Parathyroid adenoma (tissue), 2 donors: ENCODE results near the gene ERCC8.

Source experiments
- H2AFZ ChIP-seq: fragments of 300-600 bp; sonication (generic); one replicate; pipeline ENCODE4 v1.7.0; 2017; ENCODE audit warnings: antibody characterized with exemption, mild to moderate bottlenecking
- H3K27ac ChIP-seq: fragments of 300-600 bp; sonication (generic); one replicate; pipeline ENCODE4 v1.7.0; 2017
- H3K27me3 ChIP-seq: fragments of 300-600 bp; sonication (generic); one replicate; pipeline ENCODE4 v1.7.0; 2017; ENCODE audit warnings: low read length; ENCODE audit not compliant: control insufficient read depth, insufficient read depth
- H3K36me3 ChIP-seq: fragments of 300-600 bp; sonication (generic); one replicate; pipeline ENCODE4 v1.7.0; 2017; ENCODE audit warnings: low read length; ENCODE audit not compliant: control insufficient read depth, insufficient read depth
- H3K4me1 ChIP-seq: fragments of 300-600 bp; sonication (generic); one replicate; pipeline ENCODE4 v1.7.0; 2017; ENCODE audit warnings: control low read depth
- H3K4me2 ChIP-seq: fragments of 300-600 bp; sonication (generic); one replicate; pipeline ENCODE4 v1.7.0; 2017; ENCODE audit warnings: low read length
- H3K4me3 ChIP-seq: fragments of 300-600 bp; sonication (generic); one replicate; pipeline ENCODE4 v1.7.0; 2017; ENCODE audit warnings: low read depth, low read length
- H3K79me2 ChIP-seq: fragments of 300-600 bp; sonication (generic); one replicate; pipeline ENCODE4 v1.7.0; 2017; ENCODE audit warnings: control low read depth
- H3K9ac ChIP-seq: fragments of 300-600 bp; sonication (generic); one replicate; pipeline ENCODE4 v1.7.0; 2017; ENCODE audit warnings: mild to moderate bottlenecking
- H3K9me3 ChIP-seq: fragments of 300-600 bp; sonication (generic); one replicate; pipeline ENCODE4 v1.7.0; 2017; ENCODE audit warnings: low read length; ENCODE audit not compliant: control insufficient read depth
- TF ChIP-seq, protein P1 (sequence below): fragments of 300-600 bp; sonication (generic); IDR thresholded peaks from one replicate; pipeline ENCODE4 v1.7.0; 2017; ENCODE audit warnings: antibody characterized with exemption, mild to moderate bottlenecking
- donor health status: primary hyperparathyroidism.

Gene ERCC8

DNA sequence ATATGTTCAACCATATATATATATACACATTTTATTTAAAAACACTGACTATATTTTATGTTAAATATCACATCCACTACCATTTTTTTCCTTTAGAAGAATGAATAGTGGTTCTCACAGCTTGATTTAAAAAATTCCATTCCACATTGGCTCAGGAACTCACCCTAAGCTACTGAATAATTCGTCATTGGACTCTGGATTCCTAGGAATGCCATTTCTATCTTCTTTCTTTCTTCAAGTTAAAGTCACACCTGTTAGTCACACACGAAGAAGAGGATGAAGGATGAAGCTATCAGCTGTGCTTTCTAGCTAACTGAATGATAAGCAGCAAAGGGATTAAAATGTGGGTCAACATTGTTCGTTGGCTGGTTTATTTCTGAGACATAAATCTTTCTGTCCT, 108.7 kb downstream of the ERCC8 start:
- Histone ChIP-seq H3K4me2 (no peak overlapping the region), H3K9ac (no peak overlapping the region), H3K36me3 (no peaks in the 10 kb centered on the region), H3K27ac (no peak overlapping the region), H3K27me3 (no peaks in the 10 kb centered on the region), H2AFZ (no peak overlapping the region), H3K79me2 (peaks cover 3% of the 10 kb centered on the region), H3K9me3 (no peaks in the 10 kb centered on the region), H3K4me1 (no peaks in the 10 kb centered on the region), H3K4me3 (no peak overlapping the region)
- TF ChIP-seq, protein P1, sequence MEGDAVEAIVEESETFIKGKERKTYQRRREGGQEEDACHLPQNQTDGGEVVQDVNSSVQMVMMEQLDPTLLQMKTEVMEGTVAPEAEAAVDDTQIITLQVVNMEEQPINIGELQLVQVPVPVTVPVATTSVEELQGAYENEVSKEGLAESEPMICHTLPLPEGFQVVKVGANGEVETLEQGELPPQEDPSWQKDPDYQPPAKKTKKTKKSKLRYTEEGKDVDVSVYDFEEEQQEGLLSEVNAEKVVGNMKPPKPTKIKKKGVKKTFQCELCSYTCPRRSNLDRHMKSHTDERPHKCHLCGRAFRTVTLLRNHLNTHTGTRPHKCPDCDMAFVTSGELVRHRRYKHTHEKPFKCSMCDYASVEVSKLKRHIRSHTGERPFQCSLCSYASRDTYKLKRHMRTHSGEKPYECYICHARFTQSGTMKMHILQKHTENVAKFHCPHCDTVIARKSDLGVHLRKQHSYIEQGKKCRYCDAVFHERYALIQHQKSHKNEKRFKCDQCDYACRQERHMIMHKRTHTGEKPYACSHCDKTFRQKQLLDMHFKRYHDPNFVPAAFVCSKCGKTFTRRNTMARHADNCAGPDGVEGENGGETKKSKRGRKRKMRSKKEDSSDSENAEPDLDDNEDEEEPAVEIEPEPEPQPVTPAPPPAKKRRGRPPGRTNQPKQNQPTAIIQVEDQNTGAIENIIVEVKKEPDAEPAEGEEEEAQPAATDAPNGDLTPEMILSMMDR = no peak

DNA sequence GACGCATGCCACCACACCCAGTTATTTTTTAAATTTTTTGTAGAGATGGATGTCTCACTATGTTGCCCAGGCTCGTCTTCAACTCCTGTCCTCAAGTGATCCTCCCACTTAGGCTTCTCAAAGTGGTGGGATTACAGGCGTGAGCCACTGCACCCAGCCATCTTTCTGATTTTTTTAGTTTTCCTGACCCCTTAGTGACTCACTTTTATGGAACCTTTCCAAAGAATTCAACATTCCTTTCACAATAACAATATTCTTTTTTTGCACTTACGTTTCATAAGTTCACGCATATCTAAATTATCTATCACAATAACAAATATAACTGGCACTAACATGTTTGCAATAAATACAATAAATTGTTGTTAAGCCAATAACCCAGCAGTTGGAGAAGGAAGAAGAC, 109.3 kb downstream of the ERCC8 start:
- H3K27ac ChIP-seq = no peak overlapping the region
- no peaks in the 10 kb centered on the region for H3K4me1 ChIP-seq
- H3K4me2 ChIP-seq = no peak overlapping the region
- peaks cover 3% of the 10 kb centered on the region for H3K79me2 ChIP-seq
- H3K9ac ChIP-seq = no peak overlapping the region
- H3K36me3 ChIP-seq = no peaks in the 10 kb centered on the region
- no peak overlapping the region for H2AFZ ChIP-seq
- TF ChIP-seq, protein P1 = no peak
- H3K9me3 ChIP-seq = no peaks in the 10 kb centered on the region
- no peak overlapping the region for H3K4me3 ChIP-seq
- no peaks in the 10 kb centered on the region for H3K27me3 ChIP-seq

DNA sequence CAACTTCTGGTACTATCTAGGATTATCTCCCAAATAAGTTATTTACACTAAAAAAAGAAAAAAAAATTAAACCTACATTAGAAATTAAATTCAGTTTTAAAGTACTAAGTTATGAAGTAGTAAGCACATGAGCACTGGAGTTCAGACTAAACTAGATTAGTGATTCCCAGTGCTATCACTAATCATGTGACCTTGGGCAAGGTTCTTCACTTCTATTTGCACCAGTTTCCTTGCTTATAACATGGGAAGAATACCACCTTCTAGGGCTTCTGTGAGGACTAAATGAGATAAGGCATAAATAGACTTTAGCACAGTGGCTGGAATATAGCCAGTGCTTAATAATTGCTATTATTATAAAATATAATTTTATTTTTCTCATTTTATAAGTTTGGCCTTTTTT, 111.3 kb downstream of the ERCC8 start:
- Histone ChIP-seq H3K4me2 (no peak overlapping the region), H3K27me3 (no peaks in the 10 kb centered on the region), H2AFZ (no peak overlapping the region), H3K9me3 (no peaks in the 10 kb centered on the region), H3K9ac (no peak overlapping the region), H3K27ac (no peak overlapping the region), H3K4me3 (no peak overlapping the region), H3K4me1 (no peaks in the 10 kb centered on the region), H3K36me3 (no peaks in the 10 kb centered on the region), H3K79me2 (peaks cover 3% of the 10 kb centered on the region)
- TF ChIP-seq, protein P1 = no peak

DNA sequence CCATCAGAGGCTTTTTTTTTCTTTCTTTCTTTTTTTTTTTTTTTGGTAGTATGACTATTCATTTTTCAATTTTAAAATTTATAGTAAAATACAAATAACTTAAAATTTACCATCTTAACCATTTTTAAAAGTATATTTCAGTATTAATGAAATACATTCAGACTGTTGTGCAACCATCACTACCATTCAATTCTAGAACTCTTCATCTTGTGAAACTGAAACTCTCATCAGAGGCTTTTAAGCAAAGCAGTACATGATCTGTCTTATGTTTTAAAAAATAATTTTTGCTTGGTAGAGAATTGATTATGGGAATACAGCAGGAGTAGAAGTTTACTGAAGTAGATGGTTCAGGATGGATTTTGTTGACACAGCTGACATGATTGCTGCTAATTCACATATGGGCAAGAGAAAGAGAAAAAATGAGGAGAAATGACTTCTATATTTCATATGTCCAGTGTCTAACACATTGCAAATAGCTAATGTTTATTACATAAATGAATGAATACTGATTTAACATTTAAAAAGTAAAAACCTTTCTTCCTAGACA, 114.2 kb downstream of the ERCC8 start:
- peaks cover 3% of the 10 kb centered on the region for H3K79me2 ChIP-seq
- no peaks in the 10 kb centered on the region for H3K9me3 ChIP-seq
- no peaks in the 10 kb centered on the region for H3K27me3 ChIP-seq
- no peak overlapping the region for H3K4me2 ChIP-seq
- TF ChIP-seq, protein P1 = no peak
- H3K9ac ChIP-seq = no peak overlapping the region
- H3K36me3 ChIP-seq = no peaks in the 10 kb centered on the region
- peaks cover 6% of the 10 kb centered on the region for H3K4me1 ChIP-seq
- no peak overlapping the region for H2AFZ ChIP-seq
- no peak overlapping the region for H3K27ac ChIP-seq
- H3K4me3 ChIP-seq = no peak overlapping the region

DNA sequence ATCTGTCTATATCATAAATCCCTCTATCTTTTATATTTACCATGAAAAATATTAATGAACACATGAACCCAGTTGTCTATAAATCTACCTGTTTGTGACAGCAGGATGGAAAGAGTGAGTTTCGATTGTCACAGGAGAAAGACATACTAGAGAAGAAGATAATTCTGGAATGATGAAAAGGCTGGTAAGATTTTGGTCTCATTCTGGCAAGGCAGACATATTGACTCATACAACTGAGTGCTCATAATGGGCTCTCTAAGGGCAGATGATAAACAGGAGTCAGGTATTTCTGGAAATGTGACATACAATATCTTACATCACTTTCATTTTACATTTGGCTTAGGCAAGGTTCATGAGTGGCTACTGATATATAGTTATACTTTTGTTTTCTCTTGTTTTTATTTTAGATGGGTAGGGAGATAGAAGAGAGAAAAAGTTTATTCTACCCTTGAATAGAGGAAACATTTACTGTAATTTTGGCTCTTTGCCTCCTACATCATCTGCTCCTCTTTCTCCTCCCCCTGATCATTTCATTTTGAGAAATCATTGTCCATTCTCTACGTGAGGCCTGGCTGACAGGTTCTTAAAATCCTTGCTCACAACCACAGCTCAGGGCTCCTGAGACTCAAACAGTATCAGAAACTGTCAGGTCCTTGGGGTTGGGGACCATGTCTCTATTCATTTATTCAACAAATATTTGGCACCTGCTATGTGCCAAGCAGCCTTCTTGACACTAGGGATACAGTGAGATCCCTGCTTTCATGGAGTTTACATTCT, 115.2 kb downstream of the ERCC8 start:
- no peak overlapping the region for H2AFZ ChIP-seq
- no peak overlapping the region for H3K4me2 ChIP-seq
- no peaks in the 10 kb centered on the region for H3K36me3 ChIP-seq
- H3K27ac ChIP-seq = no peak overlapping the region
- peaks cover 3% of the 10 kb centered on the region for H3K79me2 ChIP-seq
- H3K4me1 ChIP-seq = peaks cover 6% of the 10 kb centered on the region
- H3K9me3 ChIP-seq = no peaks in the 10 kb centered on the region
- no peak overlapping the region for H3K4me3 ChIP-seq
- H3K9ac ChIP-seq = no peak overlapping the region
- TF ChIP-seq, protein P1 = no peak
- H3K27me3 ChIP-seq = no peaks in the 10 kb centered on the region
